GM12878 (cell line): Measurements from ENCODE around the gene SETD4. TPM values are rescaled to one million over a fixed set of nuclear protein-coding genes. Genes with fewer than 3 reads are reported as not detected.

Source experiments
- ATAC-seq: fragments of 200-7000 bp; cut with Tn5 transposase; 3 replicates; pipeline ENCODE4 v1.9.1; 2020; ENCODE audit warnings: mild to moderate bottlenecking, moderate library complexity
- BruUV-seq: library from RNA; stranded (reverse); fragments of 400-500 nt; replicated peaks from 2 replicates; lab custom pipeline; 2021; lab: Mats Ljungman, UMichigan
- CTCF ChIA-PET: fragments of 300-600 bp; sonication (Branson Sonifier 250); formaldehyde crosslinking; extraction: SDS; loops from one replicate; lab custom pipeline; 2021; ENCODE audit warnings: inconsistent platforms; lab: Yijun Ruan, JAX
- POLR2A ChIA-PET: fragments of 350-600 bp; formaldehyde crosslinking; extraction: SDS; loops from one replicate; lab custom pipeline; 2021; ENCODE audit warnings: inconsistent platforms; lab: Charles Lee
- RAD21 ChIA-PET: fragments of 300-600 bp; sonication (Branson Sonifier 250); formaldehyde crosslinking; loops from one replicate; lab custom pipeline; 2023; ENCODE audit warnings: antibody characterized with exemption; ENCODE audit not compliant: unreplicated experiment; lab: Charles Lee
- SMC1A ChIA-PET: fragments of 300-600 bp; sonication (Branson Sonifier 250); formaldehyde crosslinking; loops from one replicate; lab custom pipeline; 2023; ENCODE audit not compliant: unreplicated experiment, uncharacterized antibody; lab: Charles Lee
- DNase-seq: peaks from one replicate; pipeline ENCODE4 v3.0.0-alpha.2; 2011; ENCODE audit warnings: low read depth, low spot score
- FAIRE-seq: peaks from 3 replicates; lab custom pipeline; 2011; peaks lifted over from hg19 to GRCh38; lab: Jason Lieb, UNC
- H2AFZ ChIP-seq: 2 replicates; pipeline ENCODE4 v1.6.0; 2011; ENCODE audit warnings: low read depth, low read length, control low read depth; ENCODE audit not compliant: control insufficient read depth
- H3K27ac ChIP-seq: 2 replicates; pipeline ENCODE4 v1.5.1; 2011; ENCODE audit warnings: control low read depth; ENCODE audit not compliant: control insufficient read depth, insufficient read depth
- H3K27me3 ChIP-seq, 2 experiments: replicated peaks in 1 of 2; 2 replicates each; pipeline versions ENCODE4 v1.6.0 to v1.6.1; 2011; ENCODE audit warnings: low read length in 1 of 2; ENCODE audit not compliant: control insufficient read depth in 2 of 2, insufficient read depth in 2 of 2
- H3K36me3 ChIP-seq, 2 experiments: 2 replicates each; pipeline ENCODE4 v1.5.1; 2011; ENCODE audit warnings: low read length in 1 of 2; ENCODE audit not compliant: control insufficient read depth in 2 of 2, insufficient read depth in 2 of 2
- H3K4me1 ChIP-seq: 2 replicates; pipeline ENCODE4 v1.6.1; 2011; ENCODE audit warnings: mild to moderate bottlenecking, low read length, moderate library complexity, mixed read lengths; ENCODE audit not compliant: control insufficient read depth, insufficient read depth
- H3K4me2 ChIP-seq: 2 replicates; pipeline ENCODE4 v1.6.0; 2011; ENCODE audit warnings: control low read depth; ENCODE audit not compliant: control insufficient read depth, insufficient read depth
- H3K4me3 ChIP-seq: fragments of 200-600 bp; sonication (generic); 2 replicates; pipeline ENCODE4 v1.5.1; 2016
- H3K79me2 ChIP-seq: 2 replicates; pipeline ENCODE4 v1.6.0; 2011; ENCODE audit warnings: low read length; ENCODE audit not compliant: control insufficient read depth, insufficient read depth
- H3K9ac ChIP-seq: 2 replicates; pipeline ENCODE4 v1.8.0; 2011; ENCODE audit warnings: low read length, control low read depth, mixed read lengths; ENCODE audit not compliant: control insufficient read depth, insufficient read depth
- H3K9me3 ChIP-seq: replicated peaks from 3 replicates; pipeline ENCODE4 v1.5.1; 2011; ENCODE audit warnings: mild to moderate bottlenecking, low read length; ENCODE audit not compliant: control insufficient read depth, insufficient read depth
- H4K20me1 ChIP-seq: 2 replicates; pipeline ENCODE4 v1.6.0; 2011; ENCODE audit not compliant: control insufficient read depth, insufficient read depth
- BCL3 ChIP-seq: IDR thresholded peaks from 2 replicates; pipeline ENCODE4 v1.6.1; 2011; ENCODE audit warnings: borderline replicate concordance, low read depth, mild to moderate bottlenecking, moderate library complexity, low read length; ENCODE audit not compliant: insufficient read depth, poor library complexity, severe bottlenecking
- PKNOX1 ChIP-seq: fragments of 450-650 bp; IDR thresholded peaks from 2 replicates; pipeline ENCODE4 v1.6.1; 2016; ENCODE audit warnings: mild to moderate bottlenecking
- RCOR1 ChIP-seq: conservative IDR thresholded peaks from 2 replicates; pipeline ENCODE4 v1.6.1; 2012; ENCODE audit warnings: low read depth, low read length, improper control_type of control experiment
- RUNX3 ChIP-seq: IDR thresholded peaks from 2 replicates; pipeline ENCODE4 v1.6.1; 2012; ENCODE audit warnings: low read length, inconsistent platforms
- SKIL ChIP-seq: fragments of 450-650 bp; IDR thresholded peaks from 2 replicates; pipeline ENCODE4 v1.6.1; 2017; ENCODE audit warnings: mild to moderate bottlenecking, low read depth, inconsistent platforms; ENCODE audit not compliant: poor library complexity, severe bottlenecking
- SUPT20H ChIP-seq: IDR thresholded peaks from 2 replicates; pipeline ENCODE4 v1.6.1; 2011; ENCODE audit warnings: low read depth, mild to moderate bottlenecking, low read length, moderate library complexity, borderline replicate concordance; ENCODE audit not compliant: control insufficient read depth
- ZBED1 ChIP-seq: IDR thresholded peaks from 2 replicates; pipeline ENCODE4 v1.6.1; 2016; ENCODE audit warnings: borderline replicate concordance
- ZNF687 ChIP-seq: fragments of 450-650 bp; IDR thresholded peaks from 2 replicates; pipeline ENCODE4 v1.6.1; 2017; ENCODE audit warnings: mild to moderate bottlenecking, moderate library complexity
- ZSCAN29 ChIP-seq: fragments of 450-650 bp; IDR thresholded peaks from 2 replicates; pipeline ENCODE4 v1.6.1; 2017; ENCODE audit warnings: mild to moderate bottlenecking, moderate library complexity
- WGBS: methylation state at CpG from one replicate; pipeline ENCODE4 v1.1.6; 2016; ENCODE audit warnings: low lambda C conversion rate; ENCODE audit not compliant: insufficient replicate concordance, insufficient coverage; ENCODE audit errors: missing lambda C conversion rate; 5-methylcytosine and 5-hydroxymethylcytosine counted together
- in situ Hi-C: fragments of 300-500 bp; cut with MboI; formaldehyde crosslinking; loops from 9 replicates; pipeline ENCODE4 v1.14.3; 2018; ENCODE audit warnings: mixed read lengths
- intact Hi-C: fragments of 100-400 bp; cut with micrococcal nuclease; formaldehyde crosslinking; loops from one replicate; pipeline ENCODE4 v1.14.2; 2022; ENCODE audit not compliant: unreplicated experiment
- polyA plus RNA-seq, 11 experiments: library from polyadenylated mRNA; depleted of rRNA in 4 of 11; unstranded in 6 of 11; stranded (reverse) in 5 of 11; fragments of >200 nt; fragmentation: Nextera tagmentation in 4 of 11; fragmentation: Illumina TruSeq in 1 of 11; extraction: Ambion mirVana in 4 of 11; extraction: Trizol in 1 of 11; gene quantifications; 1 replicate in 1 of 11; 2 replicates in 10 of 11; pipeline versions ENCODE4 v1.2.1 to v1.2.3, GENCODE V29; 2011 to 2016; ENCODE audit warnings: inconsistent platforms in 2 of 11, missing spikeins in 2 of 11, low read depth in 1 of 11
- total RNA-seq, 4 experiments: library from RNA; depleted of rRNA in 3 of 4; stranded (reverse); fragments of >200 nt in 3 of 4; fragmentation: Illumina TruSeq in 1 of 4; extraction: Trizol in 1 of 4; gene quantifications; 2 replicates each; pipeline versions ENCODE4 v1.2.1 to v1.2.3, GENCODE V29; 2013 to 2021

Gene SETD4
- total and polyA plus RNA-seq, 10 of the 15 experiments (the other 5 are each of a cell fraction or from before 2014, with no cell fraction given) = 10.3 to 37.0 (median 18.6) TPM

GRCh38 chr21:36038701-36039497 lies 21.4 kb downstream of the SETD4 start (continued):
- TF ChIP-seq SKIL = no peak

- H3K27me3 ChIP-seq = no peaks in the 10 kb centered on the region
- H4K20me1 ChIP-seq = no peaks in the 10 kb centered on the region
- intact Hi-C loops = no loop called here
- WGBS = 85% methylated on average over 8 of the region's 10 CpGs
- H3K9ac ChIP-seq = no peak overlapping the region
- ChIA-PET SMC1A (no interaction called here), RAD21 (no interaction called here), POLR2A (no interaction called here), CTCF (interaction anchor here (1.5 kb wide), 1 partner anchor 11 kb away, joined by 3 read pairs; no protein-coding TSS in a partner anchor)
- BruUV-seq = no TSS peak
- H3K4me3 ChIP-seq = no peak overlapping the region
- H3K4me1 ChIP-seq = no peaks in the 10 kb centered on the region
- in situ Hi-C loops = no loop called here
- peaks cover 9 to 12% of the 10 kb centered on the region in 2 experiments for H3K36me3 ChIP-seq
- H3K27ac ChIP-seq = no peak overlapping the region
- no peak overlapping the region for H2AFZ ChIP-seq
- ATAC-seq (no peak), FAIRE-seq (no peak), DNase-seq (no peak)
- H3K9me3 ChIP-seq = no peaks in the 10 kb centered on the region
- no peaks in the 10 kb centered on the region for H3K79me2 ChIP-seq
- H3K4me2 ChIP-seq = no peak overlapping the region
- TF ChIP-seq ZNF687 (no peak), ZBED1 (no peak), RUNX3 (no peak), BCL3 (no peak), RCOR1 (no peak), ZSCAN29 (no peak), PKNOX1 (no peak), SKIL (no peak), SUPT20H (no peak)
Measured at GRCh38 chr21:36035381-36035791, 24.9 kb downstream of the SETD4 start.
